ENCODE measurements around the gene LMO2. TPM values are rescaled to one million over a fixed set of nuclear protein-coding genes. Genes with fewer than 3 reads are reported as not detected.

Gene LMO2
- total and polyA plus RNA-seq, 2 donors (not counting 3 experiments of a cell fraction or from before 2014, with no cell fraction given) = 60.4 to 66.8 TPM

DNA sequence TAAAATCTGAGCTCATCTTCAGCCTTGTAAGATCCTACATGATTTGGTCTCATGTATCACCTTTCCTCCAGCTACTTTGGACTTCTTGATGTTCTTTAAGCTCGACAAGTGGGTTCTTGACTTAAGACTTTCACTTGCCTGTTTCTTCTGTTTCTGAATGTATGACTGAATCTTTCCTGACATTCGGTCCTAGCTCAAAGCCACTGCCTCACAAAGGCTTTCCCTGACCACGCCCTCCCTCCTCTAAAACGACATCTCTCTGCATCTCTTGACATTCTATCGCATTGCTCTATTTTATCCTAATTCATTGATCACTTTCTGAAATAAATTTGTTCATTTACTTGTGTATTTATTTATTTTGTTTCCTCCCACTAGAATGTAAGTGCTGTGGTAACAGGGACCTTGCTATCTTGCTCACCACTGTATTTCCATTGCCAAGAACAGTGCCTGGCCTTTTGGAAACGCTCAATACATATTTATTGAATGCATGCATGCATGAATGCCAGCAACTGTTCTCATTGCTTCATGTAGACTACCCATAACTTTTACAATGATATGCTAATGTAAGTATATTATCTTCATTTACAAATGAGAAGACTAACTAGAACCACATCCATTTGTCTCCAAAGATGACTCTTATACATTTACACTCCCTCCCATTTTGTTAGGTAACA, 43.0 kb downstream of the LMO2 start:
- no peaks in the 10 kb centered on the region for H3K4me1 ChIP-seq (ENCODE audit: control insufficient read depth, extremely low read depth, insufficient read depth, low read length)
- H4K20me1 ChIP-seq (replicated peaks; ENCODE audit: control insufficient read depth, extremely low read depth, insufficient read depth, low read length) = no peaks in the 10 kb centered on the region
- BruUV-seq (replicated peaks) = no TSS peak
- TF ChIP-seq POLR2A (IDR thresholded peaks at IDR 0.05; ENCODE audit: low read depth, low read length) = no peak
- no peak for TF ChIP-seq MYC (IDR thresholded peaks at IDR 0.05; ENCODE audit: low read depth, low read length)
- TF ChIP-seq FOS (IDR thresholded peaks at IDR 0.05; ENCODE audit: borderline replicate concordance, insufficient read depth, low read length) = no peak
- TF ChIP-seq GATA2 (IDR thresholded peaks at IDR 0.05; ENCODE audit: insufficient read depth, insufficient read length, low read depth, low read length) = no peak
- TF ChIP-seq, protein P1, sequence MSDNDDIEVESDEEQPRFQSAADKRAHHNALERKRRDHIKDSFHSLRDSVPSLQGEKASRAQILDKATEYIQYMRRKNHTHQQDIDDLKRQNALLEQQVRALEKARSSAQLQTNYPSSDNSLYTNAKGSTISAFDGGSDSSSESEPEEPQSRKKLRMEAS (IDR thresholded peaks at IDR 0.05; ENCODE audit: insufficient read depth, insufficient read length) = no peak
- no peak for TF ChIP-seq POLR2AphosphoS5 (IDR thresholded peaks at IDR 0.05; ENCODE audit: insufficient read depth, low read depth, low read length)
- no peak for TF ChIP-seq JUN (IDR thresholded peaks at IDR 0.05; ENCODE audit: borderline replicate concordance, insufficient read depth, insufficient read length, low read depth)
- TF ChIP-seq EZH2 (IDR thresholded peaks at IDR 0.05; ENCODE audit: borderline replicate concordance, low read depth, low read length, severe bottlenecking) = no peak
- TF ChIP-seq, protein P2, sequence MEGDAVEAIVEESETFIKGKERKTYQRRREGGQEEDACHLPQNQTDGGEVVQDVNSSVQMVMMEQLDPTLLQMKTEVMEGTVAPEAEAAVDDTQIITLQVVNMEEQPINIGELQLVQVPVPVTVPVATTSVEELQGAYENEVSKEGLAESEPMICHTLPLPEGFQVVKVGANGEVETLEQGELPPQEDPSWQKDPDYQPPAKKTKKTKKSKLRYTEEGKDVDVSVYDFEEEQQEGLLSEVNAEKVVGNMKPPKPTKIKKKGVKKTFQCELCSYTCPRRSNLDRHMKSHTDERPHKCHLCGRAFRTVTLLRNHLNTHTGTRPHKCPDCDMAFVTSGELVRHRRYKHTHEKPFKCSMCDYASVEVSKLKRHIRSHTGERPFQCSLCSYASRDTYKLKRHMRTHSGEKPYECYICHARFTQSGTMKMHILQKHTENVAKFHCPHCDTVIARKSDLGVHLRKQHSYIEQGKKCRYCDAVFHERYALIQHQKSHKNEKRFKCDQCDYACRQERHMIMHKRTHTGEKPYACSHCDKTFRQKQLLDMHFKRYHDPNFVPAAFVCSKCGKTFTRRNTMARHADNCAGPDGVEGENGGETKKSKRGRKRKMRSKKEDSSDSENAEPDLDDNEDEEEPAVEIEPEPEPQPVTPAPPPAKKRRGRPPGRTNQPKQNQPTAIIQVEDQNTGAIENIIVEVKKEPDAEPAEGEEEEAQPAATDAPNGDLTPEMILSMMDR (IDR thresholded peaks at IDR 0.05; ENCODE audit: extremely low read depth in 1 of 2, insufficient read depth in 1 of 2, low read depth in 1 of 2, low read length in 2 of 2) = no peak
- ChIA-PET CTCF (interaction anchor here (0.7 to 1.6 kb wide), 3 partner anchors 14 to 139 kb away, joined by 3 to 7 read pairs (median 4); no protein-coding TSS in a partner anchor), POLR2A (no interaction called here)
- no peaks in the 10 kb centered on the region for H3K9me1 ChIP-seq (replicated peaks; ENCODE audit: control insufficient read depth, extremely low read depth, insufficient read depth, low read length)
- H3K36me3 ChIP-seq (ENCODE audit: control insufficient read depth in 2 of 2, extremely low read depth in 1 of 2, insufficient read depth in 2 of 2, low read length in 2 of 2) = no peaks in the 10 kb centered on the region
- H3K79me2 ChIP-seq (ENCODE audit: control insufficient read depth, insufficient read depth, low read length) = no peaks in the 10 kb centered on the region
- H3K27ac ChIP-seq (ENCODE audit: insufficient read depth, low read depth, low read length) = no peak overlapping the region
- H3K4me3 ChIP-seq (replicated peaks in 1 of 3; ENCODE audit: insufficient read depth in 1 of 3, low read depth in 1 of 3, low read length in 3 of 3) = no peak overlapping the region
- H2AFZ ChIP-seq (ENCODE audit: low read depth, low read length) = no peak overlapping the region
- intact Hi-C loops (cut with micrococcal nuclease) = no loop called here
- no peak overlapping the region for H3K9ac ChIP-seq (replicated peaks; ENCODE audit: extremely low read depth, insufficient read depth, low read length)
- FAIRE-seq (no peak), DNase-seq (ENCODE audit: low read depth, low spot score) (no peak)
- H3K27me3 ChIP-seq (ENCODE audit: control insufficient read depth in 2 of 2, insufficient read depth in 2 of 2, low read length in 2 of 2) = peaks cover 12 to 15% of the 10 kb centered on the region in 2 experiments
- H3K9me3 ChIP-seq (replicated peaks; ENCODE audit: control insufficient read depth, insufficient read depth, low read length) = no peaks in the 10 kb centered on the region
- dilution Hi-C loops (cut with MboI; ENCODE audit: extremely low pct_ligation_motif_present, low sequenced_read_pairs) = no loop called here
- no peak overlapping the region for H3K4me2 ChIP-seq (ENCODE audit: insufficient read depth, low read length)

All from endothelial cell of umbilical vein (primary cell).